Calu3 (cell line): Measurements from ENCODE around the gene GNG11. TPM values are rescaled to one million over a fixed set of nuclear protein-coding genes. Genes with fewer than 3 reads are reported as not detected.

Experiments used
- BruUV-seq: library from RNA; stranded (reverse); fragments of 400-500 nt; replicated peaks from 2 replicates; lab custom pipeline; 2021; lab: Mats Ljungman, UMichigan
- CTCF ChIA-PET: fragments of 300-600 bp; sonication (Branson Sonifier 250); formaldehyde crosslinking; loops from one replicate; lab custom pipeline; 2022; ENCODE audit warnings: antibody characterized with exemption; lab: Charles Lee
- DNase-seq: peaks from one replicate; pipeline ENCODE4 v3.0.0; 2022
- H3K27ac Mint-ChIP-seq: one replicate; pipeline ENCODE4 v1.8.0; 2022; ENCODE audit warnings: mixed read lengths; ENCODE audit not compliant: unreplicated experiment
- H3K27me3 Mint-ChIP-seq: one replicate; pipeline ENCODE4 v1.8.0; 2022; ENCODE audit warnings: mixed read lengths; ENCODE audit not compliant: unreplicated experiment
- H3K36me3 Mint-ChIP-seq: one replicate; pipeline ENCODE4 v1.8.0; 2022; ENCODE audit warnings: mild to moderate bottlenecking, moderate library complexity, mixed read lengths; ENCODE audit not compliant: insufficient read depth, unreplicated experiment
- H3K4me1 Mint-ChIP-seq: one replicate; pipeline ENCODE4 v1.8.0; 2022; ENCODE audit warnings: mild to moderate bottlenecking, low read depth, mixed read lengths; ENCODE audit not compliant: unreplicated experiment
- H3K4me3 Mint-ChIP-seq: one replicate; pipeline ENCODE4 v1.8.0; 2022; ENCODE audit warnings: mild to moderate bottlenecking, low read depth, moderate library complexity, mixed read lengths; ENCODE audit not compliant: unreplicated experiment
- H3K9me3 Mint-ChIP-seq: one replicate; pipeline ENCODE4 v1.8.0; 2022; ENCODE audit warnings: low read depth, mixed read lengths; ENCODE audit not compliant: unreplicated experiment
- CTCF ChIP-seq: fragments of 200-600 bp; IDR thresholded peaks from one replicate; pipeline ENCODE4 v1.8.0; 2022; ENCODE audit warnings: antibody characterized with exemption; ENCODE audit not compliant: unreplicated experiment
- intact Hi-C: fragments of 100-400 bp; cut with micrococcal nuclease; formaldehyde crosslinking; loops from one replicate; pipeline ENCODE4 v1.10.0; 2022; ENCODE audit not compliant: unreplicated experiment
- total RNA-seq: library from RNA; stranded (reverse); gene quantifications from 2 replicates; pipeline ENCODE4 v1.2.3, GENCODE V29; 2022

GNG11 gene
- total RNA-seq, 1 experiment from 2014 or later, result 3.5 TPM

- no peak overlapping the region for H3K4me3 Mint-ChIP-seq
- DNase-seq, result no peak
- CTCF ChIA-PET, result no interaction called here
- no peaks in the 10 kb centered on the region for H3K36me3 Mint-ChIP-seq
- no peak overlapping the region for H3K27ac Mint-ChIP-seq
- intact Hi-C loops, result no loop called here
- no TSS peak for BruUV-seq
- no peaks in the 10 kb centered on the region for H3K27me3 Mint-ChIP-seq
- no peak for TF ChIP-seq CTCF
- H3K9me3 Mint-ChIP-seq, result peaks cover 3% of the 10 kb centered on the region
- no peaks in the 10 kb centered on the region for H3K4me1 Mint-ChIP-seq
Measured at GRCh38 chr7:93937818-93938217, 16.3 kb downstream of the GNG11 start.

GRCh38 chr7:93938293-93938692, 16.8 kb downstream of the GNG11 start:
- intact Hi-C loops, result no loop called here
- TF ChIP-seq CTCF, result no peak
- no peak overlapping the region for H3K27ac Mint-ChIP-seq
- no peaks in the 10 kb centered on the region for H3K27me3 Mint-ChIP-seq
- H3K36me3 Mint-ChIP-seq, result no peaks in the 10 kb centered on the region
- H3K9me3 Mint-ChIP-seq, result peaks cover 3% of the 10 kb centered on the region
- CTCF ChIA-PET, result no interaction called here
- no peak overlapping the region for H3K4me3 Mint-ChIP-seq
- no TSS peak for BruUV-seq
- no peaks in the 10 kb centered on the region for H3K4me1 Mint-ChIP-seq
- DNase-seq, result no peak

- intact Hi-C loops, result no loop called here
- H3K4me1 Mint-ChIP-seq, result no peaks in the 10 kb centered on the region
- H3K4me3 Mint-ChIP-seq, result no peak overlapping the region
- DNase-seq, result no peak
- CTCF ChIA-PET, result no interaction called here
- BruUV-seq, result no TSS peak
- H3K27me3 Mint-ChIP-seq, result no peaks in the 10 kb centered on the region
- no peak overlapping the region for H3K27ac Mint-ChIP-seq
- peaks cover 3% of the 10 kb centered on the region for H3K9me3 Mint-ChIP-seq
- TF ChIP-seq CTCF, result no peak
- H3K36me3 Mint-ChIP-seq, result no peaks in the 10 kb centered on the region
Measured at GRCh38 chr7:93941945-93942344, 20.4 kb downstream of the GNG11 start.

GRCh38 chr7:93943816-93944540, 22.4 kb downstream of the GNG11 start:
- CTCF ChIA-PET, result no interaction called here
- intact Hi-C loops, result no loop called here
- TF ChIP-seq CTCF, result no peak
- no TSS peak for BruUV-seq
- H3K27ac Mint-ChIP-seq, result no peak overlapping the region
- no peaks in the 10 kb centered on the region for H3K9me3 Mint-ChIP-seq
- H3K27me3 Mint-ChIP-seq, result no peaks in the 10 kb centered on the region
- no peak for DNase-seq
- no peak overlapping the region for H3K4me3 Mint-ChIP-seq
- H3K36me3 Mint-ChIP-seq, result no peaks in the 10 kb centered on the region
- H3K4me1 Mint-ChIP-seq, result no peaks in the 10 kb centered on the region
